Astrocyte (in vitro differentiated cells and primary cell): Measurements from ENCODE around the gene L3MBTL4. TPM values are rescaled to one million over a fixed set of nuclear protein-coding genes. Genes with fewer than 3 reads are reported as not detected.
A peak's percentile ranks its signal among the peaks of the same experiment; 100 is the strongest.

Experiments
- DNase-seq: peaks from one replicate; pipeline ENCODE4 v3.0.0-alpha.2; 2010; ENCODE audit warnings: low read depth
- FAIRE-seq: peaks from 2 replicates; lab custom pipeline; 2011; peaks lifted over from hg19 to GRCh38; lab: Jason Lieb, UNC
- H2AFZ ChIP-seq: 2 replicates; pipeline ENCODE4 v1.6.0; 2012; ENCODE audit warnings: low read depth, low read length, inconsistent platforms
- H3K27ac ChIP-seq: 2 replicates; pipeline ENCODE4 v1.5.1; 2011; ENCODE audit warnings: low read depth, low read length, inconsistent platforms
- H3K27me3 ChIP-seq: 2 replicates; pipeline ENCODE4 v1.6.0; 2011; ENCODE audit warnings: low read length, inconsistent platforms; ENCODE audit not compliant: insufficient read depth
- H3K36me3 ChIP-seq: 2 replicates; pipeline ENCODE4 v1.5.1; 2011; ENCODE audit warnings: low read length, inconsistent platforms; ENCODE audit not compliant: insufficient read depth
- H3K4me1 ChIP-seq: 2 replicates; pipeline ENCODE4 v1.5.1; 2011; ENCODE audit warnings: low read length, inconsistent platforms; ENCODE audit not compliant: insufficient read depth
- H3K4me2 ChIP-seq: 2 replicates; pipeline ENCODE4 v1.6.0; 2012; ENCODE audit warnings: low read length, inconsistent platforms
- H3K4me3 ChIP-seq: 2 replicates; pipeline ENCODE4 v1.5.1; 2011; ENCODE audit warnings: low read depth, mild to moderate bottlenecking, low read length, inconsistent platforms; ENCODE audit not compliant: insufficient read depth
- H3K79me2 ChIP-seq: 2 replicates; pipeline ENCODE4 v1.6.0; 2012; ENCODE audit warnings: mild to moderate bottlenecking, low read length, inconsistent platforms; ENCODE audit not compliant: insufficient read depth
- H3K9ac ChIP-seq: 2 replicates; pipeline ENCODE4 v1.6.0; 2012; ENCODE audit warnings: mild to moderate bottlenecking, low read length, inconsistent platforms
- H3K9me3 ChIP-seq: 2 replicates; pipeline ENCODE4 v1.5.1; 2012; ENCODE audit warnings: low read depth, mild to moderate bottlenecking, low read length, inconsistent platforms; ENCODE audit not compliant: insufficient read depth
- H4K20me1 ChIP-seq: 2 replicates; pipeline ENCODE4 v1.6.0; 2012; ENCODE audit warnings: low read length, inconsistent platforms; ENCODE audit not compliant: insufficient read depth
- H3K27ac Mint-ChIP-seq: one replicate; pipeline ENCODE4 v1.8.0; 2021; ENCODE audit warnings: mild to moderate bottlenecking, mixed read lengths; ENCODE audit not compliant: unreplicated experiment
- H3K27me3 Mint-ChIP-seq: one replicate; pipeline ENCODE4 v1.8.0; 2021; ENCODE audit warnings: low read depth, mixed read lengths; ENCODE audit not compliant: unreplicated experiment
- H3K36me3 Mint-ChIP-seq: one replicate; pipeline ENCODE4 v1.8.0; 2021; ENCODE audit warnings: low read depth, mixed read lengths; ENCODE audit not compliant: unreplicated experiment
- H3K4me1 Mint-ChIP-seq: one replicate; pipeline ENCODE4 v1.8.0; 2021; ENCODE audit warnings: low read depth, mixed read lengths; ENCODE audit not compliant: unreplicated experiment
- H3K4me3 Mint-ChIP-seq: one replicate; pipeline ENCODE4 v1.8.0; 2021; ENCODE audit warnings: mild to moderate bottlenecking, moderate library complexity, mixed read lengths; ENCODE audit not compliant: unreplicated experiment
- H3K9me3 Mint-ChIP-seq: one replicate; pipeline ENCODE4 v1.8.0; 2021; ENCODE audit warnings: mild to moderate bottlenecking, mixed read lengths; ENCODE audit not compliant: unreplicated experiment
- CTCF ChIP-seq: IDR thresholded peaks from 2 replicates; pipeline ENCODE4 v1.5.1; 2011; ENCODE audit warnings: low read depth, mild to moderate bottlenecking, inconsistent platforms, low read length, moderate library complexity; ENCODE audit not compliant: insufficient read depth
- EZH2 ChIP-seq: IDR thresholded peaks from 2 replicates; pipeline ENCODE4 v1.6.1; 2012; ENCODE audit warnings: mild to moderate bottlenecking, low read length, inconsistent platforms; ENCODE audit not compliant: insufficient read depth
- total RNA-seq: library from RNA; stranded (reverse); gene quantifications from 2 replicates; pipeline ENCODE4 v1.2.1, GENCODE V29; 2021

The L3MBTL4 gene
- total RNA-seq, 1 donor from 2014 or later: 0.52 TPM

DNA sequence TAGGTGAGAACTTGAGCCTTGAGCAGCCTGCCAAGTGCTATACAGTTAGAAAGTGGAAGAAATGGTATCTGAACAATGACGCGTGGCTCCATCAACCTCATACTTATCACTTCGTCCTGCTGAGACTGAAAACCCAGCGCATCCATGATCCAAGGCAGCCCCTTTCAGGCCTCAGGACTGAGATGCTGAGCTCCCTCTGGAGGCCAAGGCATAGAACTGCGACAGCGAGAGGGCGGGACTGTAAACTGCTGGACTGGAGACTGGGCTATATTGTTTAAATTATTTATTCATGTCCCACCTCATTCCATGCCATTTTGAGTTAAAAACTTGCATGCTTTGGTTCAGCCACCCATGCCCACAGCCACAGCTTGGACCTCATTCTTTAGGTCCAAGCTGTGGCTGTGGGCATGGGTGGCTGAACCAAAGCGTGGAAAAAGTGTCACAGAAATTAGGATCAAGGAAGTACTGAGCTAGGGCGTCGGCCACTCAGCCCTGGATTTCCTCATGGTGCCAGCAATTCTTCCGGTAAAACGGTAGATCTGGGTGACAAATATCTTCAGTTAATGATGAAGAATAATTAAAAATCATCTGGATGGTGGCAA is 195.5 kb downstream of the L3MBTL4 start:
- H3K27ac ChIP-seq: no peak overlapping the region
- no peak overlapping the region for H3K4me3 ChIP-seq
- Mint-ChIP-seq H3K27me3 (no peaks in the 10 kb centered on the region), H3K27ac (no peak overlapping the region), H3K4me3 (no peak overlapping the region), H3K4me1 (peaks cover 14% of the 10 kb centered on the region), H3K9me3 (no peaks in the 10 kb centered on the region), H3K36me3 (no peaks in the 10 kb centered on the region)
- no peak for FAIRE-seq
- no peaks in the 10 kb centered on the region for H3K4me1 ChIP-seq
- no peak overlapping the region for H2AFZ ChIP-seq
- H3K9me3 ChIP-seq: no peaks in the 10 kb centered on the region
- H3K9ac ChIP-seq: no peak overlapping the region
- no peaks in the 10 kb centered on the region for H4K20me1 ChIP-seq
- no peaks in the 10 kb centered on the region for H3K79me2 ChIP-seq
- TF ChIP-seq EZH2: no peak
- TF ChIP-seq CTCF: peak; percentile 87
- DNase-seq: peak; percentile 31
- no peak overlapping the region for H3K4me2 ChIP-seq
- no peaks in the 10 kb centered on the region for H3K27me3 ChIP-seq
- H3K36me3 ChIP-seq: no peaks in the 10 kb centered on the region

DNA sequence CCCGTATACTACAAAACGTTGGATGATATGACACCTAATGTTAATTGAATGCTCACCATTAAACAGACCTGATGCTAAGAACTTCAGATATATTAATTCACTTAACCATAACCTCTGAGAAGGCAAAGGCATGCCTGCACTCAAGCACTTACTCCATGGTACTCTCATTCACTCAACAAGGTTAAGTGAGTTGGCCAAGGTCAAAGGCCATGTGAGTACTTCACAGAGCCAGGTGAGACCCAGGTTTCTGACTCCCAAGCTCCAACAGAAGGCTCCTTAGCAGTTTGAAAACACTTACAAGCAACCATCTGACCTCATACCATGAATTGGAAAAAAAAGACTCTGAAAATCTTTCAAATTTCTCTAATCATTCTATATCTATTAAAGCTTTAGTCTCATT is 198.8 kb downstream of the L3MBTL4 start:
- H3K4me1 Mint-ChIP-seq: no peaks in the 10 kb centered on the region
- TF ChIP-seq EZH2: no peak
- no peak for TF ChIP-seq CTCF
- Histone ChIP-seq H3K4me1 (no peaks in the 10 kb centered on the region), H3K79me2 (no peaks in the 10 kb centered on the region), H3K27me3 (no peaks in the 10 kb centered on the region), H4K20me1 (no peaks in the 10 kb centered on the region), H3K9me3 (no peaks in the 10 kb centered on the region), H3K36me3 (no peaks in the 10 kb centered on the region), H3K4me3 (no peak overlapping the region), H3K9ac (no peak overlapping the region), H3K27ac (no peak overlapping the region), H3K4me2 (no peak overlapping the region), H2AFZ (no peak overlapping the region)
- H3K36me3 Mint-ChIP-seq: no peaks in the 10 kb centered on the region
- FAIRE-seq: no peak
- H3K27ac Mint-ChIP-seq: no peak overlapping the region
- DNase-seq: no peak
- no peaks in the 10 kb centered on the region for H3K9me3 Mint-ChIP-seq
- no peaks in the 10 kb centered on the region for H3K27me3 Mint-ChIP-seq
- H3K4me3 Mint-ChIP-seq: no peak overlapping the region

GRCh38 chr18:6211174-6211504 is 203.6 kb downstream of the L3MBTL4 start:
- Histone ChIP-seq H4K20me1 (no peaks in the 10 kb centered on the region), H3K4me2 (no peak overlapping the region), H3K4me3 (no peak overlapping the region), H2AFZ (no peak overlapping the region), H3K9ac (no peak overlapping the region), H3K79me2 (no peaks in the 10 kb centered on the region), H3K4me1 (no peaks in the 10 kb centered on the region), H3K27me3 (no peaks in the 10 kb centered on the region), H3K9me3 (no peaks in the 10 kb centered on the region), H3K36me3 (no peaks in the 10 kb centered on the region), H3K27ac (no peak overlapping the region)
- no peak overlapping the region for H3K27ac Mint-ChIP-seq
- H3K36me3 Mint-ChIP-seq: no peaks in the 10 kb centered on the region
- no peak overlapping the region for H3K4me3 Mint-ChIP-seq
- no peaks in the 10 kb centered on the region for H3K9me3 Mint-ChIP-seq
- DNase-seq (no peak), FAIRE-seq (no peak)
- H3K27me3 Mint-ChIP-seq: no peaks in the 10 kb centered on the region
- H3K4me1 Mint-ChIP-seq: peaks cover 3% of the 10 kb centered on the region
- TF ChIP-seq EZH2: no peak
- no peak for TF ChIP-seq CTCF
